NCI-H2029 treated with DMSO at 0.1 percent for 48 hours (cell line): ENCODE measurements around the gene GPR18.

ENCODE experiments used
- DNase-seq: peaks from one replicate; lab custom pipeline; 2025; lab: John Stamatoyannopoulos, UW

The GPR18 gene, protein sequence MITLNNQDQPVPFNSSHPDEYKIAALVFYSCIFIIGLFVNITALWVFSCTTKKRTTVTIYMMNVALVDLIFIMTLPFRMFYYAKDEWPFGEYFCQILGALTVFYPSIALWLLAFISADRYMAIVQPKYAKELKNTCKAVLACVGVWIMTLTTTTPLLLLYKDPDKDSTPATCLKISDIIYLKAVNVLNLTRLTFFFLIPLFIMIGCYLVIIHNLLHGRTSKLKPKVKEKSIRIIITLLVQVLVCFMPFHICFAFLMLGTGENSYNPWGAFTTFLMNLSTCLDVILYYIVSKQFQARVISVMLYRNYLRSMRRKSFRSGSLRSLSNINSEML

GRCh38 chr13:99258210-99258860, at the start of gene GPR18:
Gene GPR18, minus strand, starts transcription at chr13:99258379. Its CDS starts 2,507 bp downstream, at chr13:99255872.
- no peak for DNase-seq

- DNase-seq, result peak; percentile 38
These were observed 49.6 kb upstream of the GPR18 start for GRCh38 chr13:99307648-99308339.

DNA sequence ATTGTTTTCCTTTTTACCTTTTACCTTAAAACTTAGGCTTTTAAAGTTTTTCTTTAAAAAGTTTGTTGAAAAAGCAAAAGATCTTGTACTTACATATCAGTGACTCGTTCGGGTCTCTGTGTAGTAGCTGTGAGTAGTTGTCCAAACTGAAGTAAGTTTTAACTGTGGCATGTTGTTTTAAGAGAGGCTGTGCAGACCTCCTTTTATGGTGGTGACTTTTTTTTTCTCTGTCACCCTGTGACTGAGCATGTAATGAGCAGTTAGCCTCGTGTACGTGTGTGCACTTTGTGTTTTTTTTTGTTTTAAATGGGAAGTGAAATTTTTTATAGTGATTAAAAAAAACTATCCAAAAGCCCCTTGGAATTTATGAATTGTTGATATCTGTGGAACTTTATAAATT, 49.1 kb upstream of the GPR18 start, which contains the start of gene GPR183:
Gene GPR183, minus strand, starts transcription at position 153 of the 400 bp plus-strand sequence. CDS start 11,254 bp downstream, outside the sequence.
- no peak for DNase-seq

GRCh38 chr13:99305566-99305965, 47.4 kb upstream of the GPR18 start:
- no peak for DNase-seq

GRCh38 chr13:99305158-99305557, 47.0 kb upstream of the GPR18 start:
- no peak for DNase-seq

- no peak for DNase-seq
These were observed 46.4 kb upstream of the GPR18 start for GRCh38 chr13:99304541-99304940.

DNA sequence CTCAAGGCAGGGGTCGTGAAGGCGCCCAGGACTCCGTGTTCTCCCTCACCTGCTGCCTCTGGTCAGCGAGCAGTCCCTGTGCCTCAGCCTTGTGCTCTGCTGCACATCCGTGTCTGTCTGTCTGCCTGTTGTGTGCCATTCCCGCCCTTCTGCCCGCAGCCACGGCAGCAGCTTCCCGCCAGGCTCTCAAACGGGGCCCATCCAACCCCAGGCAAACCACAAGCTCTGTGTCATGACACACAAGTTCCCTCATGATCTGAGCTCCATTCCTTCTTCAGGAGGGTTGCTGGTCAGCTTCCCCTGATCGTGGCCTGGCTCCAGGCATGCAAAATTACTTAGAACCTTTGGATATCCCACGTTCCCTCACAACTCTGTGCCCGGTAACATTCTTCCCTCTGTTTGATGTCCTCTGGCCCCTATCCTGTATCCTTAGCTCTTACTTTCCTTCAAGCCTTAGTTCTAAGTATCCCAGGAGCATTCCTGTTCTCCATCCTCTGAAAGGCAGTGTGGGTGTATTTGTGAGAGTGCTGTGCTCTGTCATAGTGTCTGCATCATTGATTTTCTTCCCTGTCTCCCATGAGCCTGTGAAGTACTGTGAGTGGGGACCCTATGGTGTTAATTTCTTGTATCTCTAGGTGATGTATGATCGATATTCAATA, 45.8 kb upstream of the GPR18 start:
- DNase-seq, result no peak

DNA sequence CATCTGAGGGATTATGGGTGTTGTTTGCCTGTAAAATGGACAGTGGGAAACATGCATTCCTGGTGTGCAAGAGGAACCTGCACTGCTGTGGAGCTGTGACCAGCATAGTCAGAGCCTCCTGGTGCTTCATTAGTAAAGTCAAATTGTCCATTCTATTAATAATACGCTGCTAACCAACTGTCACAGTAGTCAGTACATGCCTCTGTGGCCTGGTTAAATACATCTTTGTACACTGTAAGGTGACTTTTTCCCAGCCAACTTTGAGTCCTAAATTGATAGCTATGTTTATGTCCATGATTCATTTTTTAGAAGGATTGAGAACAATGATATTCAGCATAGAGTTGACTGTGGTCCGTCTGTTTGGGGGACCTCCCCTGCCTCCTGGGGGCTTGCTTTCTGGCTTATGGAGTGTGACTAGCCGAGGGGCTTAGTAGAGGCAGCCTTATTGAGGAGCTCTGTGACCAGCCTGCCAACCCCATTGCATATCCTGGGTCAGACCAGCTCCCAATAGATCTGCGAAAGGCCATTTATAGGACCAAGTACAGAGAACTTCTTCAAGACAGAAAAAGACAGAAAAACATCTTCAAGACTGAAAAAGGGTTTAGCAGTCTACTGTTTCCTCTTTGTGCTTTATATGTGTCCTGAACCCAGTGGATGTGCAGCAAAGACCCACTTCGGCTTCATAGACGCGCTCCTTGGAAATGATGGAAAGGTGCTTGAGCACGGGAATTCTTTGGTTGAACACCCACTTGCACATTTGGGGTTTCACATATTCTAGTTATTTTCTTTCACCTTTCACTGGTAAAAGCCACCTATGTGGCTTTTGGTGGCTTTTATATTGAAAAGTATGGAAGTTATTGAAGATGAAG, 44.7 kb upstream of the GPR18 start:
- DNase-seq, result no peak

DNA sequence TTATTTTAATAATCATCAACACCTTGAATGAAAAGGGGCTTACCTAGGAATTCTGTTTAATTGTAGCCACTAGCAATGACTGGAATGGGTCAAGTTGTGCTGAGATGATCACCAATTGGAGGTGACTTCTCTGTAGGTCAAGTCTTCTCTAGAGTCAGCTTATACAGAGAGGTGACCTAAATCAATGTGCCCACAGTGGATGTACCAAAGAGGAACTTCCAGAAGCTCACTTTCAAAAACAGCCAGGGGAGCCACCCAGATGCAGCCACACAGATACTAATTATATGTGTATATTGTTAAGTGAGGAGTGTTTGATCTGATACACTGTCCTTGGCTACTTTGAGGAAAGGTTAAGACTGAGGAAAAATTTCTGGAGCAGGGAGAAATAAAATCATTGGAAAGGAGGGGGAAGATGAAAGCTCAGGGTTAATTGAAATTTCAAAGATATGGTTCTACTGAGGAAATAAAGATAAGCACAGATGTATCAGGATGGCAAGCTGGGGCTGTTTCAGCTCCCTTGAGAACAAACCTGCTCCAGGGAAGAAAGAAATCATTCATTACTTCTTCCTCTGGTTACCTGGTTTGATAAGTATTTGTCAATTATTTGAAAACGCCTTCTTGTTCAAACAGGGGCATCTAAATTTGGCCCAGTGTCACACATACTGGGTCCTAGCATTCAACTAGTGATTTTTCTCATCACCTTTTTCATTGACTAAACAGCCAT, 43.9 kb upstream of the GPR18 start:
- no peak for DNase-seq

GRCh38 chr13:99301056-99301838, 43.1 kb upstream of the GPR18 start:
- DNase-seq, result no peak

DNA sequence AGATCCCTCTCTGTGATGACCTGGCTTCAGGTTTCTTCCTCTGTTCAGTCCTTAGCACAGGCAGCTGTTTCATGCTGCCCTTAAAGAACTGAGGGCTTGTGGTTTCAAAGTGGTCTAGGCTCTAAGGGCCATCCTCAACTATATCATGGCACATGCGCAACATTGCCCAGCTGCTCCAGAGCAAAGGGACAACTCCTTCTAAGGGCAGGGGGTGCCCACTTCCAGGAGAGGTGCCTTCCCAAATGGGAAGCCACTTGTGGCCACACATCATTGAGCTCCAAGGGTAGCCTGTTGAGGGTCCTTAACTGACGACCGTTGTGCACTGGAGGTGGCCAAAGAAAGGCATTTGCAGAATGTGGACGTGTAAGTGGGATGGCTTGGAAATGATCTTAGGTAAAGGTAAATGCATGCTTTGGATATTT, 41.8 kb upstream of the GPR18 start:
- peak; percentile 16 for DNase-seq

DNA sequence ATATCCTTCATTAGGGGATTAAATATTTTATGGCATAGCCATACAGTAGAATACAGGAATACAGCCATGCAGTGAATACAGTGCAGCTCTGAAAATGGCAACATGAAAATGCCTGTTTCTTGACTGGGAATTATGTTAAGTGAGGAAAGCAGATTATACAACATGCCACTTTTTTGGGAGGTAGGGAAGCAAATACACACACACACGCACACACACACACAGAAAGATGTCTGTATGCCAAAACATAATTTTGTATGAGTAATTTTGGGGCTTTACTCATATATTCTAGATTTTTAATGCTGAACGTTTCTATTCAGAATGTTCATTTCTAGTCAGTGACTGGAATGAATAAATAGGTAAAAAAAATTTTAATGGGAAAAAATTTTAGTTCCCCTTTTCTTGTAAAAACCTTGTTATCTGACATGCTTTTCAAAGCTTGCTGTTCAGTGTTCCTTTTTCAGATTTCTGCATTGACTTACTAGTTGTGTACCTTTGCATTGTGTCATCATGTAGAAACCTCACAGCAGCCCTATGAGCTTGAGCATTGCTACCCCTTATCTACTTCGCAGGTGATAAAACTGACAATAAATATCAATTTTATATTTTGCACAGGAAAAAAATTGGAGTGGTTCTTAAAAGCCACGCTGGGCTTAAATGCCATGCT, 41.2 kb upstream of the GPR18 start:
- DNase-seq, result no peak

- DNase-seq, result no peak
These were observed 39.9 kb upstream of the GPR18 start for GRCh38 chr13:99298056-99298455.

GRCh38 chr13:99297331-99297730, 39.2 kb upstream of the GPR18 start:
- no peak for DNase-seq

DNA sequence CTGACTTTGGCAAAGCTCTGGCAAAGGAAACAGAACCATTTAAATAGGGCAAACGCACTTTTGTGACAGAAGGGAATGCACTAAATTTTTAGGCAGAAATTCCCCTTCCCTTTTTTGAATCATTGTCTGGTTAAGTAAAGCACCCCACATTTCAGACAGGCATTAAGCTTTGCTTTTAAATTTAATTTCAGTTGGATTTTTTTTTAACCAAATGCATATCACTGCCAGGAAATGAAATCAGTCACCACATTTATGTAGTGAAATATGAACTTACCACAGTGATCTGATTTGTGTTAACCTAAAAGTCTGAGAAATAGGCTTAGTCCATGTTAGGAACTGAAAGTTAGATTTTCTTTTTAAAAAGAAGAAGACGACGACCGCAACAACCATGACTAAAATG, 38.2 kb upstream of the GPR18 start:
- no peak for DNase-seq

DNA sequence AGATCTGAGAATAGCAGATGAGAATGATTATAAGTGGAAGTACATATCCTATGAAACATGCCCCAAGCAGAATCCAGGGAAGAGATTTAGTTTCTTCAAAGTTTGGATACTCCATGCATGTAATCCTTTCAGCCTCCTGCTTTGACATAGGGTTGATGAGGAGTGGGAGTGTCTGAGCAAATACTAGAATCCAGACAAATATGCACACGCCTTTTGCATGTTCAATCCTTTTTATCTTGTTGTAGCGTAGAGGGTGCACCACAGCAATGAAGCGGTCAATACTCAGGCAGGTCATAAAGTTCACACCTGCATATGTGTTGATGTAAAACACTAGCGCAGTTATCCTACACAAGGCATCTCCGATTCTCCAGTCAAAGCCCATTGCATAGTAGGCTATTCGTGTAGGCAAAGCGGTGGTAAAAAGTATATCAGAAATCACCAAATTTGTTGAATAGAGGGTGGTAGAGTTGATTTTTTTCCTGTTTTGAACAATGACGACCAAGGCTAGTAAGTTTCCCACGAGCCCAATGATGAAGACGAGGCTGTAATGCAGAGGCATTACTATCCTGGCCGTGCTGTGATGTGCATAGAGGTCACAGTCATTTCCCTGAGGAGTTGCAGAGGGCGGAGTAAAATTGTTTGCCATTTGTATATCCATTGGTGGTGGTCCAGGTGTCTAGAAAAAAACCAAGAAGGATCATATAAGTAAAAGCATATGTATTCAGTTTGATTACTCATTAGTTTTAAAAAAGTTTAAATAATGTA, 37.5 kb upstream of the GPR18 start:
- no peak for DNase-seq

GRCh38 chr13:99294958-99295357, 36.8 kb upstream of the GPR18 start:
- DNase-seq, result no peak

DNA sequence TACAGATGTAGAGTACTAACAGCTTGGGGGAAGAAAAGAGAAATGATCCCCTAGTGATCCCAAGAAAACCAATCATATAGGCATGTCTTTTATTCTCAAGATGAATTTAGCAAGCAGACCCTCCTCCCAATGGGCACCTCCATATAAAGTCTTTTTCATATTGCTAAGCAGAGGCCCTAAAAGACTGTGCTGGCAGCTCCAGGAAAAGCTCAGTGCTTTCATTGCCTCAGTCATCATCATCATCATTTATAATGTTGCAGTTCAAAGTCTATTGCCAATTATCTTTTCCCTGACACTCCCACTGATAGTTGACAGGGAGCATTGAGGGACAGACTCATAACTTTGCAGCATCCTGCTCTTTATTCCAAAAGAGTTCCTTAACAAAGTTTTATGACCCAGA, 36.0 kb upstream of the GPR18 start:
- no peak for DNase-seq

GRCh38 chr13:99293178-99293577, 35.0 kb upstream of the GPR18 start:
- DNase-seq, result no peak
